ENCODE measurements around the gene CHMP4A.

DNA sequence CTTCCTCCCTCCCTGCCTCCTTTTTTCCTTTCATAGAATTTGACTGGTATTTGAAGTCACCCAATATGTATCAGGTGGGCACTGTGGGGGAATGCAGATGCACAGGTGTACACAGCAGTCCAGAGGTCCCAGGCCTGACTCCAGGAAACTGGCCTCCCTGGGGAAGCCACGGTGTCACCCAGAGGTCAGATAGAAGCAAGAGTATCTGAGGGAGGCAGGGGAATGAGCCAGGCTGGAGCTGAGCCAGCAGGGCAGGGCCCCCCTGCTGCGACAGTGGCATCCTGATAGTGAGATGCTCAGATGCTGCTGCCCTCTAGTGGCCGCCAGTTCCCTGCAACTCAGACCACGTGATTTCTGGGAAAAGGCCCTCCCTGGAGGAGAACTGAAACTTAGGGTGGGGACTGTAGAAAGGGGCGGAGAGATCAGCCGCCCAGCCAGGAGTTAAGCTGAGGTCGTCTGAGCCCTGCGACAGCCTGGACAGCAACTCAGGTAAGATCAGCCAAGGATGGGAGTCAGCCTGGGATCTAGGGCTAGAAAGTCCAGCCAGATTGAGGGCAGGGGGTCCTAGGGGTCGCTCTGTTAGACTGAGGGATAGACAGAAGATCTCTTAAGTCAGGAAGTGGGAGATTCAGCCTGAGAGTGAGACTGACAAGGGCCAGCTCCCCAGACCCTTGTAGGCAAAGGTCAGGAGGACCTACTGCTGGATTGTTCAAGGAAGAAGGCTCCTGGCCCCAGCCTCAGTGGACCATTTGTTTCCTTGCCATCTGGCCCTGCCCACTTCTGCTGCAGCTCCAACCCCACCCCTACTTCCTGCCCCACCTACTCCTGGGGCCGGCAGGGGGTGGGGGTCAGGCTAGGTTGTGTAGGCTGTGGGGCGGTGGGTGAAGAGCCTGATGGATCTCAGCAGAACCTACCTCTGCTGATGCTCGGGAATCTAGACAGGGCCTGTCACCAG, 52.2 kb downstream of the CHMP4A start, which contains the start of gene IRF9:
- TF ChIP-seq, protein P1, sequence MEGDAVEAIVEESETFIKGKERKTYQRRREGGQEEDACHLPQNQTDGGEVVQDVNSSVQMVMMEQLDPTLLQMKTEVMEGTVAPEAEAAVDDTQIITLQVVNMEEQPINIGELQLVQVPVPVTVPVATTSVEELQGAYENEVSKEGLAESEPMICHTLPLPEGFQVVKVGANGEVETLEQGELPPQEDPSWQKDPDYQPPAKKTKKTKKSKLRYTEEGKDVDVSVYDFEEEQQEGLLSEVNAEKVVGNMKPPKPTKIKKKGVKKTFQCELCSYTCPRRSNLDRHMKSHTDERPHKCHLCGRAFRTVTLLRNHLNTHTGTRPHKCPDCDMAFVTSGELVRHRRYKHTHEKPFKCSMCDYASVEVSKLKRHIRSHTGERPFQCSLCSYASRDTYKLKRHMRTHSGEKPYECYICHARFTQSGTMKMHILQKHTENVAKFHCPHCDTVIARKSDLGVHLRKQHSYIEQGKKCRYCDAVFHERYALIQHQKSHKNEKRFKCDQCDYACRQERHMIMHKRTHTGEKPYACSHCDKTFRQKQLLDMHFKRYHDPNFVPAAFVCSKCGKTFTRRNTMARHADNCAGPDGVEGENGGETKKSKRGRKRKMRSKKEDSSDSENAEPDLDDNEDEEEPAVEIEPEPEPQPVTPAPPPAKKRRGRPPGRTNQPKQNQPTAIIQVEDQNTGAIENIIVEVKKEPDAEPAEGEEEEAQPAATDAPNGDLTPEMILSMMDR (IDR thresholded peaks at IDR 0.05): peak; percentile 86 to 98 (median 93)
- TF ChIP-seq POLR2A (IDR thresholded peaks at IDR 0.05): peak in 1 of 2 donors; percentile 59
